Neural cell (in vitro differentiated cells): Measurements from ENCODE around the gene SNRPD3.

ENCODE experiments used
- EP300 ChIP-seq: fragments of 450-650 bp; conservative IDR thresholded peaks from 2 replicates; pipeline ENCODE4 v1.6.1; 2014; ENCODE audit warnings: antibody characterized with exemption, mild to moderate bottlenecking, moderate library complexity; ENCODE audit not compliant: poor library complexity, severe bottlenecking
- EZH2 ChIP-seq: fragments of 200-600, 300-800 bp; shearing (Covaris generic), sonication (generic); IDR thresholded peaks from 2 replicates; pipeline ENCODE4 v1.6.1; 2014; ENCODE audit warnings: antibody characterized with exemption, low read length, borderline replicate concordance, mild to moderate bottlenecking; ENCODE audit not compliant: insufficient read depth, poor library complexity, severe bottlenecking
- POLR2AphosphoS5 ChIP-seq: IDR thresholded peaks from 2 replicates; pipeline ENCODE4 v1.6.1; 2012
- TAF1 ChIP-seq: IDR thresholded peaks from 2 replicates; pipeline ENCODE4 v1.6.1; 2012; ENCODE audit warnings: low read depth
- TF ChIP-seq, protein P1 (sequence below): fragments of 450-650 bp; IDR thresholded peaks from 2 replicates; pipeline ENCODE4 v1.5.1; 2014; ENCODE audit warnings: antibody characterized with exemption, mild to moderate bottlenecking, moderate library complexity; ENCODE audit not compliant: poor library complexity, severe bottlenecking
- TF ChIP-seq, protein P2 (sequence below): IDR thresholded peaks from 2 replicates; pipeline ENCODE4 v1.6.1; 2012; ENCODE audit warnings: borderline replicate concordance

DNA sequence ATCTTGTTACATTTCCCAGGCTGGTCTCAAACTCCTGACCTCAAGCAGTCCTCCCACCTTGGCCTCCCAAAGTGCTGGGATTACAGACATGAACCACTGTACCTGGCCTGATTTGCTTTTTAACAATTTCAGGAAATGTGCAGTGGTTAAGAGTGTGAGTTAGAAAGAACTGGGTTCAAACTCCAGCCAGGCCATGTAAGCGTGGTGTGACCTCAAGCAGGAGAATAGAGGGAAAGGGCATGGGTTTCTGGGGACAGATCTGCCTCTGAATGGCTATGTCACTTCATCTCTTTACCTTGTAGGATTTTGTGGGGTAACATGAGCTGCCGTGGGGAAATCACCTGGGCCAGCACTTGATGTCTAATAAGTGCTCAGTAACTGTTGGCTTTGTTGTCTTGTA, 9.3 kb downstream of the SNRPD3 start:
- TF ChIP-seq, protein P1, sequence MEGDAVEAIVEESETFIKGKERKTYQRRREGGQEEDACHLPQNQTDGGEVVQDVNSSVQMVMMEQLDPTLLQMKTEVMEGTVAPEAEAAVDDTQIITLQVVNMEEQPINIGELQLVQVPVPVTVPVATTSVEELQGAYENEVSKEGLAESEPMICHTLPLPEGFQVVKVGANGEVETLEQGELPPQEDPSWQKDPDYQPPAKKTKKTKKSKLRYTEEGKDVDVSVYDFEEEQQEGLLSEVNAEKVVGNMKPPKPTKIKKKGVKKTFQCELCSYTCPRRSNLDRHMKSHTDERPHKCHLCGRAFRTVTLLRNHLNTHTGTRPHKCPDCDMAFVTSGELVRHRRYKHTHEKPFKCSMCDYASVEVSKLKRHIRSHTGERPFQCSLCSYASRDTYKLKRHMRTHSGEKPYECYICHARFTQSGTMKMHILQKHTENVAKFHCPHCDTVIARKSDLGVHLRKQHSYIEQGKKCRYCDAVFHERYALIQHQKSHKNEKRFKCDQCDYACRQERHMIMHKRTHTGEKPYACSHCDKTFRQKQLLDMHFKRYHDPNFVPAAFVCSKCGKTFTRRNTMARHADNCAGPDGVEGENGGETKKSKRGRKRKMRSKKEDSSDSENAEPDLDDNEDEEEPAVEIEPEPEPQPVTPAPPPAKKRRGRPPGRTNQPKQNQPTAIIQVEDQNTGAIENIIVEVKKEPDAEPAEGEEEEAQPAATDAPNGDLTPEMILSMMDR = no peak
- no peak for TF ChIP-seq EP300
- TF ChIP-seq, protein P2, sequence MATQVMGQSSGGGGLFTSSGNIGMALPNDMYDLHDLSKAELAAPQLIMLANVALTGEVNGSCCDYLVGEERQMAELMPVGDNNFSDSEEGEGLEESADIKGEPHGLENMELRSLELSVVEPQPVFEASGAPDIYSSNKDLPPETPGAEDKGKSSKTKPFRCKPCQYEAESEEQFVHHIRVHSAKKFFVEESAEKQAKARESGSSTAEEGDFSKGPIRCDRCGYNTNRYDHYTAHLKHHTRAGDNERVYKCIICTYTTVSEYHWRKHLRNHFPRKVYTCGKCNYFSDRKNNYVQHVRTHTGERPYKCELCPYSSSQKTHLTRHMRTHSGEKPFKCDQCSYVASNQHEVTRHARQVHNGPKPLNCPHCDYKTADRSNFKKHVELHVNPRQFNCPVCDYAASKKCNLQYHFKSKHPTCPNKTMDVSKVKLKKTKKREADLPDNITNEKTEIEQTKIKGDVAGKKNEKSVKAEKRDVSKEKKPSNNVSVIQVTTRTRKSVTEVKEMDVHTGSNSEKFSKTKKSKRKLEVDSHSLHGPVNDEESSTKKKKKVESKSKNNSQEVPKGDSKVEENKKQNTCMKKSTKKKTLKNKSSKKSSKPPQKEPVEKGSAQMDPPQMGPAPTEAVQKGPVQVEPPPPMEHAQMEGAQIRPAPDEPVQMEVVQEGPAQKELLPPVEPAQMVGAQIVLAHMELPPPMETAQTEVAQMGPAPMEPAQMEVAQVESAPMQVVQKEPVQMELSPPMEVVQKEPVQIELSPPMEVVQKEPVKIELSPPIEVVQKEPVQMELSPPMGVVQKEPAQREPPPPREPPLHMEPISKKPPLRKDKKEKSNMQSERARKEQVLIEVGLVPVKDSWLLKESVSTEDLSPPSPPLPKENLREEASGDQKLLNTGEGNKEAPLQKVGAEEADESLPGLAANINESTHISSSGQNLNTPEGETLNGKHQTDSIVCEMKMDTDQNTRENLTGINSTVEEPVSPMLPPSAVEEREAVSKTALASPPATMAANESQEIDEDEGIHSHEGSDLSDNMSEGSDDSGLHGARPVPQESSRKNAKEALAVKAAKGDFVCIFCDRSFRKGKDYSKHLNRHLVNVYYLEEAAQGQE = no peak
- no peak for TF ChIP-seq POLR2AphosphoS5
- TF ChIP-seq EZH2 = no peak
- no peak for TF ChIP-seq TAF1
